ENCODE measurements around the gene ANXA2R.
"Not testable (repeated sequence)": the region's sequence is repeated elsewhere in the genome, so short reads cannot be mapped to it uniquely, and the experiment has no call there.

ANXA2R gene

GRCh38 chr5:43033841-43034590 lies 6.1 kb downstream of the ANXA2R start:
- DNase-seq = no peak

- DNase-seq = no peak
Observed at GRCh38 chr5:43027054-43027785, 12.9 kb downstream of the ANXA2R start.

GRCh38 chr5:43025184-43025950 lies 14.8 kb downstream of the ANXA2R start:
- not testable (repeated sequence) for DNase-seq

GRCh38 chr5:43024217-43024616 lies 15.9 kb downstream of the ANXA2R start:
- DNase-seq = no peak

GRCh38 chr5:43021151-43021550 lies 19.0 kb downstream of the ANXA2R start:
- no peak for DNase-seq

- peak; percentile 77 for DNase-seq
Observed at GRCh38 chr5:43020399-43020746, 19.7 kb downstream of the ANXA2R start.

- peak; percentile 93 for DNase-seq
Observed at GRCh38 chr5:43019614-43020398, 20.3 kb downstream of the ANXA2R start.

GRCh38 chr5:43019291-43019613 lies 20.9 kb downstream of the ANXA2R start:
- DNase-seq = no peak

- DNase-seq = peak; percentile 80
Observed at GRCh38 chr5:43017428-43017815, 22.7 kb downstream of the ANXA2R start.

- DNase-seq = no peak
Observed at GRCh38 chr5:43016217-43016779, 23.8 kb downstream of the ANXA2R start.

- no peak for DNase-seq
Observed at GRCh38 chr5:43014522-43014921, 25.6 kb downstream of the ANXA2R start.

GRCh38 chr5:43010935-43011315 lies 29.2 kb downstream of the ANXA2R start:
- no peak for DNase-seq

- peak; percentile 97 for DNase-seq
Observed at GRCh38 chr5:43008363-43009153, 31.6 kb downstream of the ANXA2R start.

- DNase-seq = peak; percentile 92
Observed at GRCh38 chr5:43007911-43008362, 32.2 kb downstream of the ANXA2R start.

GRCh38 chr5:43007246-43007910 lies 32.7 kb downstream of the ANXA2R start:
- DNase-seq = peak; percentile 92

GRCh38 chr5:43006424-43007202 lies 33.5 kb downstream of the ANXA2R start:
- DNase-seq = no peak

GRCh38 chr5:43005031-43005430 lies 35.1 kb downstream of the ANXA2R start:
- DNase-seq = no peak

- DNase-seq = no peak
Observed at GRCh38 chr5:43001748-43002147, 38.4 kb downstream of the ANXA2R start.

- DNase-seq = no peak
Observed at GRCh38 chr5:43000914-43001313, 39.2 kb downstream of the ANXA2R start.

GRCh38 chr5:43000111-43000840 lies 39.8 kb downstream of the ANXA2R start:
- DNase-seq = no peak

Measured in activated effector memory CD4-positive, alpha-beta T cell treated with anti-CD3 and anti-CD28 coated beads, Interleukin-2, amount 50 U/mL, for 16 hours (primary cell).